Tongue (tissue), 2 donors: ENCODE results near the gene SPR. TPM values are rescaled to one million over a fixed set of nuclear protein-coding genes. Genes with fewer than 3 reads are reported as not detected.

Experiments used
- DNase-seq: peaks from one replicate; pipeline ENCODE4 v3.0.0-alpha.2; 2015
- total RNA-seq: library from RNA; depleted of rRNA; stranded (reverse); fragments of >200 nt; gene quantifications from one replicate; pipeline ENCODE4 v1.2.3, GENCODE V29; 2014

SPR gene
- total RNA-seq, 1 donor from 2014 or later = 8.4 TPM

DNA sequence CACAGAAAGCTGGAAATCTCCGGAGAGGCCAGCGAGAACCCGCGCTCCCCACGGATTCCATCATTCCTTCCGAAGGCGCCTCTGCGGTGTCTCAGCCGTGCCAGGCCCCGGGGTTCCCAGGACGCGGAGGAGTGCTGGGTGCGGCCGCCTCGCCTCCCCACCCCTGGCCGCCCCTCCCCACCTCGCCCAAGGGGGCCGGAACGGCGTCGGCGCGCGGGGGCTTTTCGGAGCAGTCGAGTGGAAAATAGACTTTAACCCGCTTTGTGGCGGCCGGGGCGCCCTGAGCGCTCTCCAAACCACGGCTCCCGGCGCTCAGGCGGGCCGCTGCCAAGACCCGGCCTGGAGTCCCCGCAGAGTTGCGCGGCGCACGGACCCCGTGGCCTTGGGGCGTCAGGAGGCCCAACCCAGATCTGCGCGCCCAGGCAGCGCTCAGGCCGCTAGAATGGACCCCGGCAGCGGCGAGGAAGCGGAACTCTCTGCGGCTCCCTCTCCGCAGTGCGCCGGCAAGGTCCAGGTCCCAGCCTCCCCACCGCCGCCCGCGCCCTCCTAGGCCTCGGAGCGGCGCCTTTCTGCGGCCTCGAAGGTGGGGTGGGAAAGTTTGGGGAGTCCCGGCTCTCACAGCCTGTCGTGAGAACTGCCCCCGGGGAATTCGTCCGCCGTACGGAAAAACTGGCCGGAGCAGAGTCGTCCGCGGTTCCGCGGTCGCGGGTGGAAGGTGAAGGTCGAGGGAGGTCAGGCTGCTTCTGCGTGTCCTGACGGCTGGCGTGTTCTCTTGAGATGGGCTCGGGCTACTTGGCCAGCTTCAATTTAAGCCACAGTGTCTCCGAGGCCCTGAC is 28.9 kb downstream of the SPR start:
- peak; percentile 49 for DNase-seq

- no peak for DNase-seq
These were observed 29.5 kb downstream of the SPR start for GRCh38 chr2:72916743-72917137.

GRCh38 chr2:72917138-72917876 is 30.1 kb downstream of the SPR start, which contains the start of gene EMX1:
Gene EMX1 (plus strand): TSS chr2:72917519. CDS start chr2:72917853, 334 bp downstream.
- DNase-seq = no peak

GRCh38 chr2:72917877-72918553 is 30.8 kb downstream of the SPR start:
- DNase-seq = no peak

DNA sequence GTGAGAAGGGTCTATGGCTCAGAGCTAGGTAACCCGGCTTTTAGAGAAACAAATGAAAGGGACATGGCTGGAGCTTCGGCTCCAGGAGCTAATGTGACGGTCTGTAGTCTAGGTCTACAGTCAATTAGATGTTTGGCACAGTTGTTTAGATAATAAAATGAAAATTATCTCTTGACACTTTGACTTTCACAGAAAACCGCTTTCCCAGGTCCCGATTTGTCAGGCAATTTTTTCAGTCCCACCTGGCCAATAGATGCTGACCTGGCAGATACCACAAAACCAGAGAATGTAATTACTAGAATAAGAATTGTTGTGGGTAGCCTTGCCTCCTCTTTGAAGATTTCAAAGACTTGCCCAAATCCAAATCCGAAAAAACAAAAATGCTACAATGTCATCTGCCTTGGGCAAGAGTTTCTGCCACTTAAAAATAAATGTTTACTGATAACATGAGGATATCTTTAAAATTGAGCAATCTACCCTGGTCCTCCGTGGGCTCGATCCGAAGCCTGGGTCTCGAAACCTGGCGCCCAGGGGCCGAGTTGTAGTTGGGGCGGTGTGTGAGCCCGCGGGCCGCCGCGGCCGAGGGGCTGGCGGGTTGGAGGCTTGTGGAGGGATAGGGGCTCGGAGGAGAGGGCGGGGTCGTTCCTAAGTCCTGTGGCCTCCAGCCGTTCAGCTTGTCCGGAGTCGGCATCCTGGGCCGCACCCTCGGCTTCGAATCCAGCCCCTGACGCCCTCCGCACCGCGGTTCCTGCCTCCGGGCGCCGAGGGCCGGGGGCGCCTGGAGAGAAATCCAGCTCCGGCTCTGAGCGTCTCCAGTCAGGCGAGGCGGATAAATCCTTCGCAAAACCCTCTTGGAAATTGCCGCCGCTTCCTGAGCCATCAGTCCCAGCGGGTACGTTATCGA is 32.5 kb downstream of the SPR start:
- no peak for DNase-seq

DNA sequence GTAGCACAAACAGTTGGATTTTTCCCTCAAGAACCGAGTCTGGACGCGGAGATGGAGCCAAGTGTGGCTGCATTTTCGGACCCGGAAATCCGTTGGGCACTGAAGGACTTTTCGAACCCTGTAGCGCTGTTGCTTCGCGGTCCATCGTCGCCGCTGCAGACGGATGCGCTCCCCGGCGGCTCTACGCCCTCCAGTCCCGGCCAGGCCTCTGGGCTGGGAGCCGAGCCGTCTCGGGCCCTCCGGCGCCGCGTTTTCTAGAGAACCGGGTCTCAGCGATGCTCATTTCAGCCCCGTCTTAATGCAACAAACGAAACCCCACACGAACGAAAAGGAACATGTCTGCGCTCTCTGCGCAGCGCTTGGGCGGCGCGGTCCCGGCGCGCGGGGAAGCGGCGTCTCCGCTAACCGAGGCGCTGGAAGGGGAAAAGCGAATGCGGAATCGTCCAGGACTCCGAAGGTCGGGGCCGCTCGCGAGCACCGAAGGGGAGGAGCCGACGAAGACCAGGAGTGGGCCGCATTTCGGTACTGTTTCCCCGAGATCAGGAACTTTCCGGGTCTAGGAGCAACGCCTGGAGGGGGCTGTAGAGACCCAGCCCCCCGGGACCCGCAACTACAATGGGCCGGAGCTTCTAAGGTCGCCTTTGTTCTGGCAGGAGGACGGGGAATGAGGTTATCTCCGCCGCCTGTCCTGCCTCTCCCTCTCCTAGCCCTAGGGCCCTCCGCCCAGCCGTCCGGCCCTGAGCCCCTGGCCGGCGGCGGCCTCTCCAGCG is 33.3 kb downstream of the SPR start:
- DNase-seq = peak; percentile 57

- DNase-seq = no peak
These were observed 34.1 kb downstream of the SPR start for GRCh38 chr2:72921088-72921851.

DNA sequence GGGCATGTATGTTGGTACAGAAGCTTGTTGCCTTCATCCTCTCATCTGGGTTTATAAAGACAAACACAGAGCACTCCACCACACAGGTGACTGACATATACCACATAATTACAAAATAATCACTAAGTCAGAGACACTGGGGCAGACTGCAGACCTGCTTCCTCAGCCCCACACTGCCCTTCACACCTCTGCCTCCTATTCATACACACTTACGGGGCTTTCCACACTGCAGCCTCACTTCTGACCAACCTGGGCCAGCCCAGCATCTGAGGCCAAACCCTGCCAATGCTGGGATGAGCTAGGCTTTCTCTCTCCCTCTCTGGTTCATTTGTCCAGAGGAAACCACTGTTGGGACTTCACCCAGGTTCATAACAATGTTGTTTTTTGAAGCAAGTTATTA is 34.6 kb downstream of the SPR start:
- no peak for DNase-seq

DNA sequence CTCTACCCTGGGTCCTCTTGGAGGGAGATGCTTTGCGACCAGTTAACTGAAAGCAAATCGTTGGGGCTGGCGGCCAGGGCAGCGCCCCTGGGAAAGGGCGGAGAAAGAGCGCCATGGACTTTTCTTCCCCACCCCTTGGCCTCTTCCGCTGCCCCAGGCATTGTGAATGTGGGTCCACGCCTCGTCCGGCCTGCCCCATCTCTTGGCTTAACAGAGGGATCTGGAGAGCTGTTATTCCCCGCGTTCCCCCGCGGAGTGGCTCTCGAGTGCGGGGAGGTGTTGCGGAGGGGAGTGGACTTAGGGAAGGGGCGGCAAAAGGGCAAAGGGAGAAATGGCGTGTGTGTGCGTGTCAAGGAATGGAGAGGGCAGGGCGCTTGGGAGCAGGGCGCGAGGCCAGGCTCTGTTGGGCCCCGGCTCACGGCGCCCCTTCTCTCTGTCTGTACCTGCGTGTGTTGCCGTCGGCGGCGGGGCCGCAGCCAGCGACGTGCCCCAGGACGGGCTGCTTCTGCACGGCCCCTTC is 36.7 kb downstream of the SPR start:
- no peak for DNase-seq

DNA sequence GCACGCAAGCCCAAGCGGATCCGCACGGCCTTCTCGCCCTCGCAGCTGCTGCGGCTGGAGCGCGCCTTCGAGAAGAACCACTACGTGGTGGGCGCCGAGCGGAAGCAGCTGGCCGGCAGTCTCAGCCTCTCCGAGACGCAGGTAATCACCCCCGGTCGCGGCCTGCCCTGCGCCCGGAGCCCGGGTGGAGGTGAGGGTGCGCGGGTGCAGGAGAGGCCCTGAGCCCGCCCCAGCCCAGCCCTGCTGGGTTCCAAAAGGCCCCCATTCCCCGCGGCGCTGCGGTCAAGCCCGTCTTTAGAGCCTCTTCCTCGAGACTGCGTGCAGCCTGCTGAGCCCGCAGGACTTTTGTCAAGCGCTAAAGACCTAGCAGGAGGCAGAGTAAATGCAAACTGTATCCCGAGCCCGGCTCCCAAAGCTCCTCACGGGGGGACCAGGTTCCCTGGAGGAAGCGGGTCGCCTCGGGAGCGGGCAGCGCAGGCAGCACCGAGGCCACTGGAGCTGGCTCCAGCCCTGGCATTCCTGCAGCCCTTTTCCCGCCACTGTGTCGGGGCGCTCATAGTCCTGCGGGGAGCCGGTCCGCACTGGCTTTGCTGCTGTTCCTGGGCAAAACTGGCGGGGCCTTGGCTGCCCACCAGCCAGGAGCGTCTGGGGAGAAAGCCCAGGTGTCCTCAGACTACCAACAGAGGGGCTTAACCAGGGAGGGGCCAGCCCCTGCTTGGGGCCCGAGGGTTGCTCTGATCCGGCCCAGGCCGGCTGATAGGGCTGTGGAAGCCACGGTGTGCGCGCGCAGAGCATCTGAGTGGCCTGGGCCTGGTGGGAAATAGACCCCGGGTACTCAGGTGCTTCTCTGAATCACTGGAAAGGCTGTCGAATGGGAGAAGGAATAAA is 37.4 kb downstream of the SPR start:
- DNase-seq = no peak

GRCh38 chr2:72925328-72925943 is 38.2 kb downstream of the SPR start:
- DNase-seq = no peak

DNA sequence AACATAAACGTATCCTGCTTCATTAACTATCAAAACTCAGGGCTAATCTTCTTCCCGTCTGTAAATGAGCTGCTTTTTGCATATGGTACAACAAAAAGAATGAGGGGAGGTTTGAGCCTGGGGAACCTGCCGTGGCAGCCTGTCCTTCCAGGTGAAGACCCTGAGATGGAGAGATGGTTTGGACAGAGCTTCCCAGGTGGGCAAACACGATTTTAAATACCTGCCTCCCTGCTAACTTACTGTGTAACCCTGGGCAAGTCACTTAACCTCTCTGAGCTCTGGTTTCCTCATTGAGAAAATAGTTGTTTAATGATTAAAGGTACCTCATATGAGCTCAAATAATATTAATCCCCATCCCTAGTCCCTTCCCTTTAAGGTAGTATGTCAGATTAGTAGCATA is 39.2 kb downstream of the SPR start:
- DNase-seq = no peak

DNA sequence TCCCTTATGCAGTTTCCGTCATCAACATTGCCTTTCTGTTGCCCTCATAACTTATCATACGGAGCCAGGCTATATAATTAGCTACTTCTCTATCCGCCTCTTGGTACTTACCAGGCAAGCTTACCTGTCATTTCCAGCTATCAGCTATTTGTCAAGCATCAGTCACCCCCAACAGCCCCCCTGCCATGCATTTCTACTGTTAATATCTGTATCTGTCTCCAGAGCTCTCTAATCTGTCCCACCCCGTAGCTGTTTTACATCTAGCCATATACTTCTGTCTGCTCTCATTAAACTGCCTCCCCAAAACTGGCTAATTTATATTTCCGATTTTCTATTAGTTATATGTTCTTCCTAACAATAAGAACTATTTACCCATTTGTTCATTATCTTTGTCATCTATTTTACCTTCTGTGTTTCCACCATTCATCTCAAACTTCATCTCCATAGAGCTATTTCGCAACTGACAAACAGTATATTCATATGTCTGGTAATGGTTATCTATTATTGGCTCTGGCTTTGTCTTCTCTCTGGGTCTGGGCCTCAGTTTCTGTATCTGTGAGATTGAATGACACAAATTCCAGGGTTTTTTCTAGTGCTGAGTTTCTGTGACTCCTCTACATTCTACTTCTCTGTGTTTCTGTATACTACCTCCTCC is 39.7 kb downstream of the SPR start:
- DNase-seq = no peak

DNA sequence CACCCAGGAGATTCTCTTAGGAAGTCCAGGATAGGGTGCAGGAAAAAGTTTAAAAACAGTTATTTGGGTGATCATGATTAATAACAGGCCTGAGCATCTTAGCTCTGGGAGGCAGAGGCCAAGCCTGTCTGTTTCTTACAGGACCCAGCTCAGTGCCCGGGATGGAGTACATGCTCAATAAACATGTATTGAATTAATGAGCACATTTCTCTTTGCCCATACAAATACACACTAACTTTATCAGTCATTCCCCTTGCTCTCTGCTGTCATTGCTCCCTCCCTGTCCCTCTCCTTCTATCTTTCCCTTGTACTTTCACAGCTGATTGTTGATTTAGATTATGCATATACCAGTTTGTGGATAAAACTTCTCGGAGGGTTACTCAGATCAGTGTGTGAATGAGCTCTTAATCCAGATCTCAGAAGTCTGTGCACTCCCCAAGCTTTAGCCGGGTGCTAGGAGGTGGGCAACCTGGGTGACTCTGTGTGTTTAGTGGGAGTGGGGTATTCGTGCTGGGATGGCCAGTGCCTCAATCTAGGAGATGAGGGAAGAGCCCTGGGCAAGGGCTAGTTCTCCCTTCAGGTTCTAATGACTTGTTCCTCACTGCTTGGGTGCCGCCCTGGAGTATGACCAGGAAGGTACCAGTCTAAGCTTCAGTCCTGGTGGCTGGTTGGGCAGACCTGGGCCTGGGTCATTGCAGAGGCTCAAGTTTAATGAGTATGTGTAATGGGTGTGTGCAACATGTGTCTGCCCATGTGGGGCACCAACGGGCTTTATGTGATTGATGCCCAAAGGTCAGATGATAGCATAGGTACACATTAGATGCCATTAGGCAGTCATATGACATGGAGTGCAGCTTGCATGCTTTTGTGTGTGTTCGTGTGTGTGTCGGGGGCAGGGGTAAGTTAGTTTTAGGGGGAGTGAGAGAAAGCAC is 40.7 kb downstream of the SPR start:
- no peak for DNase-seq

DNA sequence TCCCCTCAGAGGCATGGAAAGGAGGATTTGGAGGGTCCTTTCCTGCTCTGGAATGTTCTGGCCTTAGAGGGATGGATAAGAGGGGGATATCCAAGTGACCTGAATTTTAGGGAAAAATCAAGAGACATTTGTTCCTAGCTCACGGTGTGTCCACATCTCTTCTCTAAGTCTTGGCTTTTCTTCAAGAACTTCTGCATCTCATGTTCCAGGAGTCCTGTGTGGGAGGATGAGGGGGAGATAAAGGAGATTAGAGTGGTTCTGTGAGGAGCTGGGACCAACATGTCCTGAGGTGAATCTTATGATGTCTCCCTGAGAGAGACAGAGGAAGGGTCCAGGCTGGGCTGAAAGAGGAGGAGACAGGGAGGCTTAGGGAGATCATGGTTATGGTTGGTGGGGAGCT is 41.8 kb downstream of the SPR start:
- DNase-seq = no peak

DNA sequence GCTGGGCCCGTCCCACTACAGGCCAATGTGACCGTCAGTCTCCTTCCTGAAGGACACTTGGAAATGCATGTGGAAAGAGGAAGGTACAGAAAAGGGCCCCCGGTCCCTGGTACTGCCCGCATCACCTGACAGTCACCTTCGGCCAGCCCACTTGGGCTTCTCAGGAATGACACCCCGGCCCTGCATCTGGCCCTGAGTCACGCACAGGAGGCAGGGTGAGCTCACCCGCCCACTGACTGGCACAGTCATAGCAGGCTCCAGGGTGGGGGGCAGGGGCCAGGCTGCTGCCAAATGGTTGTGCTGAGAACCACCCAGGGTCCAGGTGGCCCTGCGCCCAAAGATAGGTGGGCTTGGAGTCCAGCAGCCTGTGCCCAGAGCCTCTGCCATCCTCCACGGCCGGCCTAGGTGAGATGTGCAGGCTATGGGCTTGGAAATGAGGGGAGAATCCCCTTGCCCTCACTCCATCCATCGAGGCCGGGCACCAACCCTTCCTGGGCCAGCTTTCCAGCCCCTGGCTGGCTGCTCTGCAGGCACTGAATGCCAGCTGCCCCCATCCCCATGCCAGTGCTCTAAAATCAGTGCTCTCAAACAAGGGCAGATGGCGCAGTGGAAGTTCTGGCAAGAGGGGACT is 44.2 kb downstream of the SPR start:
- DNase-seq = no peak
